Transverse colon (tissue), 4 donors: Measurements from ENCODE around the gene PSORS1C1. TPM values are rescaled to one million over a fixed set of nuclear protein-coding genes. Genes with fewer than 3 reads are reported as not detected.

Experiments used
- DNase-seq: peaks from one replicate; pipeline ENCODE4 v3.0.0-alpha.2; 2019
- H3K27ac ChIP-seq, 4 donors: fragments of 200-600 bp; sonication (generic); 2 replicates each; pipeline ENCODE4 v1.5.1; 2016 to 2018; ENCODE audit warnings: inconsistent platforms in 4 of 4
- H3K27me3 ChIP-seq: fragments of 200-600 bp; sonication (generic); 2 replicates; pipeline ENCODE4 v1.5.1; 2017; ENCODE audit warnings: inconsistent platforms
- H3K36me3 ChIP-seq, 4 donors: fragments of 200-600 bp; sonication (generic); 2 replicates each; pipeline ENCODE4 v1.5.1; 2017 to 2019; ENCODE audit warnings: inconsistent platforms in 4 of 4
- H3K4me1 ChIP-seq, 4 donors: fragments of 200-600 bp; sonication (generic); 2 replicates each; pipeline ENCODE4 v1.5.1; 2017 to 2020; ENCODE audit warnings: inconsistent platforms in 4 of 4
- H3K4me3 ChIP-seq, 4 donors: fragments of 200-600 bp; sonication (generic); 1 replicate in 1 of 4; 2 replicates in 3 of 4; pipeline versions ENCODE4 v1.5.1 to v1.6.1; 2017 to 2019; ENCODE audit warnings: inconsistent platforms in 4 of 4
- H3K9me3 ChIP-seq, 2 donors: fragments of 200-600 bp; sonication (generic); 2 replicates each; pipeline ENCODE4 v1.5.1; 2017 to 2019; ENCODE audit warnings: inconsistent platforms in 2 of 2
- EP300 ChIP-seq: sonication (generic); formaldehyde crosslinking; IDR thresholded peaks from one replicate; pipeline ENCODE4 v1.6.1; 2017; ENCODE audit warnings: antibody characterized with exemption, low read depth
- POLR2A ChIP-seq: fragments of 450-650 bp; IDR thresholded peaks from one replicate; pipeline ENCODE4 v1.6.1; 2016; ENCODE audit warnings: antibody characterized with exemption, mild to moderate bottlenecking, moderate library complexity
- POLR2AphosphoS5 ChIP-seq, 3 donors: sonication (generic); formaldehyde crosslinking; IDR thresholded peaks; one replicate each; pipeline ENCODE4 v1.6.1; 2016; ENCODE audit warnings: antibody characterized with exemption in 3 of 3
- WGBS, 2 donors: methylation state at CpG; one replicate each; pipeline ENCODE4 v1.1.5; 2018; ENCODE audit warnings: low coverage in 1 of 2; 5-methylcytosine and 5-hydroxymethylcytosine counted together
- in situ Hi-C, 4 donors: fragments of 200-750 bp; cut with MboI; loops; one replicate each; pipeline versions ENCODE4 v1.15.0 to v1.15.1; 2017; ENCODE audit warnings: low sequenced_read_pairs in 3 of 4, low pct_ligation_motif_present in 1 of 4, low pct_unique_long_range_greater_than_20kb in 1 of 4
- intact Hi-C: fragments of 100-400 bp; cut with DNase I; formaldehyde crosslinking; loops from one replicate; pipeline ENCODE4 v1.15.1; 2023; ENCODE audit warnings: low total_unique reads
- total RNA-seq, 4 donors: library from RNA; depleted of rRNA; stranded (reverse); fragments of >200 nt; gene quantifications; one replicate each; pipeline ENCODE4 v1.1.0, GENCODE V29; 2016
- TF ChIP-seq, protein P1 (sequence below), 5 experiments: fragments of 200-600 bp in 3 of 5; fragments of 450-650 bp in 2 of 5; sonication (generic) in 3 of 5; IDR thresholded peaks; 1 replicate in 2 of 5; 2 replicates in 3 of 5; pipeline ENCODE4 v1.5.1; 2016 to 2017; ENCODE audit warnings: antibody characterized with exemption in 5 of 5, inconsistent platforms in 3 of 5, mild to moderate bottlenecking in 2 of 5, moderate library complexity in 1 of 5

The PSORS1C1 gene
- total RNA-seq, 4 donors from 2014 or later = 8.8 to 19.0 (median 13.4) TPM

DNA sequence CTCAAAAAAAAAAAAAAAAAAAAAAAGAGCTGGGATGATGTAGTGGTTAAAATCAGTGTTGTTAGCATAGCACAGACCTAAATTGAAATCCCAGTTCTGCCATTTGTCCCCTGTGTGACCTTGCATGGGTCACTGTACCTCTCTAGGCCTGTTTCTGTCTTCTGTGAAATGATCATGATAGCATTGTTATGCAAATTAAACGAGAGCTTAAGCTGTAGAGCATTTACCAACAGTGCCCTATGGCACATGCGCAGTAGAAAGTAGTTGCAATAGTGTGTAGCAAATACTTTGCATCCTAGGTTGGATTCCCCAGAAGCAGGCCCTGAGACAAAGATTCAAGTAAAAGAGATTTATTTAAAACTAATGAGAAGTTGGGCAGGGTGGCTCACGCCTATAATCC is 17.0 kb downstream of the PSORS1C1 start:
- Histone ChIP-seq H3K4me3 (no peak overlapping the region), H3K9me3 (no peaks in the 10 kb centered on the region), H3K36me3 (no peaks in the 10 kb centered on the region), H3K27me3 (no peaks in the 10 kb centered on the region), H3K4me1 (no peaks in the 10 kb centered on the region), H3K27ac (no peak overlapping the region)
- TF ChIP-seq, protein P1, sequence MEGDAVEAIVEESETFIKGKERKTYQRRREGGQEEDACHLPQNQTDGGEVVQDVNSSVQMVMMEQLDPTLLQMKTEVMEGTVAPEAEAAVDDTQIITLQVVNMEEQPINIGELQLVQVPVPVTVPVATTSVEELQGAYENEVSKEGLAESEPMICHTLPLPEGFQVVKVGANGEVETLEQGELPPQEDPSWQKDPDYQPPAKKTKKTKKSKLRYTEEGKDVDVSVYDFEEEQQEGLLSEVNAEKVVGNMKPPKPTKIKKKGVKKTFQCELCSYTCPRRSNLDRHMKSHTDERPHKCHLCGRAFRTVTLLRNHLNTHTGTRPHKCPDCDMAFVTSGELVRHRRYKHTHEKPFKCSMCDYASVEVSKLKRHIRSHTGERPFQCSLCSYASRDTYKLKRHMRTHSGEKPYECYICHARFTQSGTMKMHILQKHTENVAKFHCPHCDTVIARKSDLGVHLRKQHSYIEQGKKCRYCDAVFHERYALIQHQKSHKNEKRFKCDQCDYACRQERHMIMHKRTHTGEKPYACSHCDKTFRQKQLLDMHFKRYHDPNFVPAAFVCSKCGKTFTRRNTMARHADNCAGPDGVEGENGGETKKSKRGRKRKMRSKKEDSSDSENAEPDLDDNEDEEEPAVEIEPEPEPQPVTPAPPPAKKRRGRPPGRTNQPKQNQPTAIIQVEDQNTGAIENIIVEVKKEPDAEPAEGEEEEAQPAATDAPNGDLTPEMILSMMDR (IDR thresholded peaks at IDR 0.05) = no peak
- TF ChIP-seq POLR2A (no peak), EP300 (no peak), POLR2AphosphoS5 (IDR thresholded peaks at IDR 0.05) (no peak)
- 90 to 95% methylated on average over 3 of the region's 3 CpGs for whole genome bisulfite sequencing, 2 donors
- in situ Hi-C loops = loop anchor here in 3 of 4 donors (10.0 kb wide), 3 partner anchors 63 to 313 kb away; no protein-coding TSS in a partner anchor
- no peak for DNase-seq
- intact Hi-C loops = no loop called here

DNA sequence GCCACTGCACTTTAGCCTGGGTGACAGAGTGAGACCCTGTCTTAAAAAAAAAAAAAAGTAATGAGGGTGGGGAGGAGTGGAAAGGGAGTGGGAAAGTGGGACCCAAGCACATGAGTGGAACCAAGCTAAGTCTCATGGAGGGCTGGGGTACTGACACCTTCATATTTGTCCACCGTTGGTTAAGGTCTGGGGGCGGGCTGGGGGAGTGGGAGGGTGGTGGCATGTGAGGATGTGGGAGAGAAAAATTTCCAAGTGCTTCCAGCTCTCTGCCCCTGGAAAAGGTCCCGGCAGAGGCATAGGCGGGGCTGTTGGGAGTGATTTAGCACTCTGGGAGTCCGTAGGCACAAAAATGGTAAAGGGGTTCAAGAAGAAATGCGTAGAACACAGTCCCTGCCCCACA is 18.2 kb downstream of the PSORS1C1 start:
- Histone ChIP-seq H3K36me3 (no peaks in the 10 kb centered on the region), H3K4me3 (no peak overlapping the region), H3K4me1 (peaks cover 0 to 8% (median 3%) of the 10 kb centered on the region in 4 donors), H3K27ac (no peak overlapping the region), H3K27me3 (no peaks in the 10 kb centered on the region), H3K9me3 (no peaks in the 10 kb centered on the region)
- 66 to 77% methylated on average over 4 to 6 of the region's 6 CpGs for WGBS, 2 donors
- DNase-seq = no peak
- TF ChIP-seq POLR2AphosphoS5 (IDR thresholded peaks at IDR 0.05) (no peak), POLR2A (no peak), EP300 (no peak)
- TF ChIP-seq, protein P1 (IDR thresholded peaks at IDR 0.05) = no peak
- in situ Hi-C loops = loop anchor here in 3 of 4 donors (10.0 kb wide), 3 partner anchors 62 to 312 kb away; no protein-coding TSS in a partner anchor
- intact Hi-C loops = no loop called here

DNA sequence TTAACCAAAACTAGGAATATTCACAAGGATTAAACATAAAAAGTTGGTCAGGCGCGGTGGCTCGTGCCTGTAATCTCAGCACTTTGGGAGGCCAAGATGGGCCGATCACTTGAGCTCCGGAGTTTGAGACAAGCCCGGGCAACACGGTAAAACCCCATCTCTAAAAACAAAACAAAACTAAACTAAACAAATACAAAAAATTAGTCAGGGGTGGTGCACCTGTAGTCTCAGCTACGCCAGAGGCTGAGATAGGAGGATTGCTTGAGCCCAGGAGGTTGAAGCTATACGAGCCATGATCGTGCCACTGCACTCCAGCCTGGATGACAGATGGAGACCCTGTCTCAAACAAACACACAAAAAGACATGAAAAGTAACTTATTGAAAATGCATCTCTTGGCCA is 21.1 kb downstream of the PSORS1C1 start:
- no peak for DNase-seq
- Histone ChIP-seq H3K36me3 (no peaks in the 10 kb centered on the region), H3K4me1 (peaks cover 0 to 11% (median 6%) of the 10 kb centered on the region in 4 donors), H3K27ac (no peak overlapping the region), H3K27me3 (no peaks in the 10 kb centered on the region), H3K9me3 (no peaks in the 10 kb centered on the region), H3K4me3 (no peak overlapping the region)
- in situ Hi-C loops (loop anchor here (5.0 to 10.0 kb wide), 6 partner anchors 57 to 309 kb away; no protein-coding TSS in a partner anchor), intact Hi-C loops (loop anchor here (2.0 to 5.0 kb wide), 2 partner anchors 57 to 232 kb away; no protein-coding TSS in a partner anchor)
- TF ChIP-seq, protein P1 (IDR thresholded peaks at IDR 0.05) = no peak
- TF ChIP-seq POLR2AphosphoS5 (IDR thresholded peaks at IDR 0.05) = no peak
- no peak for TF ChIP-seq POLR2A
- TF ChIP-seq EP300 = no peak
- WGBS, 2 donors = 63 to 78% methylated on average over 8 to 10 of the region's 10 CpGs

DNA sequence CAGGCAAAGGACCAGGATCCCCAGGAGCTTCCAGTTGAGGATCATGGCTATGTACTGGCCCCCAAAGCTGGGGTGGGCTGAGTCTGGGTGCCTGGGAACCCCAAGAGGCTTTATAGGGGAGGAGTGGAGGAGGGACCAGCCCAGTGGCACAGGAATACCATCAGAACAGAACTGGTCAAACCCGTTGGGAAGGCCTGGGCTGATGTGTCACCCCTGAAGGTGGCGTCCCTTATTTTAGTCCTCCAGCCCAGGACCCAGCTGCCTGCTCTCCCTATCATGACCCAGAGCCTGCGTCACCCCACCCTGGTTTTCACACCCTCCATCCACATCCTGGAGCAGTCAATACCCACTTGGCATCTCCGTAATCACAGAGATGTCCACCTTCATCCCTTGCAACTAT is 24.4 kb downstream of the PSORS1C1 start, which contains the start of gene PSORS1C2:
PSORS1C2 (minus strand) TSS at position 85 of the 400 bp plus-strand sequence; CDS start at position 45, 40 bp downstream.
- Histone ChIP-seq H3K27ac (no peak within 1 kb of the TSS), H3K4me3 (no peak within 1 kb of the TSS)

More for the DNA sequence above, 24.4 kb downstream of the PSORS1C1 start, which contains the start of gene PSORS1C2:
- TF ChIP-seq, protein P1 (IDR thresholded peaks at IDR 0.05) = no peak
- no peak for TF ChIP-seq POLR2AphosphoS5 (IDR thresholded peaks at IDR 0.05)
- 82% methylated on average over 4 of the region's 4 CpGs; no CpG with 5 or more reads in 1 of the 2 donors for WGBS, 2 donors
- H3K36me3 ChIP-seq = no peaks in the 10 kb centered on the region
- in situ Hi-C loops = loop anchor here (5.0 to 10.0 kb wide), 6 partner anchors 53 to 306 kb away; no protein-coding TSS in a partner anchor
- H3K9me3 ChIP-seq = no peaks in the 10 kb centered on the region
- H3K27me3 ChIP-seq = no peaks in the 10 kb centered on the region
- no peak for DNase-seq
- H3K4me1 ChIP-seq = peaks cover 0 to 23% (median 12%) of the 10 kb centered on the region in 4 donors
- intact Hi-C loops = loop anchor here (5.0 kb wide), 1 partner anchor 228 kb away; no protein-coding TSS in a partner anchor
